Chondrocyte (in vitro differentiated cells): ENCODE measurements around the gene EXOSC7. TPM values are rescaled to one million over a fixed set of nuclear protein-coding genes. Genes with fewer than 3 reads are reported as not detected.
"Not testable (repeated sequence)": the region's sequence is repeated elsewhere in the genome, so short reads cannot be mapped to it uniquely, and the experiment has no call there.

Experiments used
- DNase-seq: peaks from one replicate; pipeline ENCODE4 v3.0.0; 2021; ENCODE audit warnings: mixed read lengths, low spot score
- H3K27ac Mint-ChIP-seq: one replicate; pipeline ENCODE4 v1.8.0; 2021; ENCODE audit warnings: mild to moderate bottlenecking, moderate library complexity, mixed read lengths; ENCODE audit not compliant: unreplicated experiment
- H3K27me3 Mint-ChIP-seq: 2 replicates; pipeline ENCODE4 v1.8.0; 2021; ENCODE audit warnings: low read depth, mixed read lengths
- H3K36me3 Mint-ChIP-seq: 2 replicates; pipeline ENCODE4 v1.8.0; 2021; ENCODE audit warnings: low read depth, mixed read lengths
- H3K4me1 Mint-ChIP-seq: 2 replicates; pipeline ENCODE4 v1.8.0; 2021; ENCODE audit warnings: low read depth, mild to moderate bottlenecking, mixed read lengths
- H3K4me3 Mint-ChIP-seq: one replicate; pipeline ENCODE4 v1.8.0; 2021; ENCODE audit warnings: mild to moderate bottlenecking, moderate library complexity, mixed read lengths; ENCODE audit not compliant: unreplicated experiment
- H3K9me3 Mint-ChIP-seq: 2 replicates; pipeline ENCODE4 v1.8.0; 2021; ENCODE audit warnings: low read depth, mixed read lengths
- CTCF ChIP-seq: fragments of 200-600 bp; sonication (generic); IDR thresholded peaks from 2 replicates; pipeline ENCODE4 v1.5.0; 2021; ENCODE audit warnings: antibody characterized with exemption, mild to moderate bottlenecking, moderate library complexity
- total RNA-seq: library from RNA; stranded (reverse); gene quantifications from 3 replicates; pipeline ENCODE4 v1.2.1, GENCODE V29; 2021

EXOSC7 gene
- total RNA-seq, 1 donor from 2014 or later, result 29.1 TPM

DNA sequence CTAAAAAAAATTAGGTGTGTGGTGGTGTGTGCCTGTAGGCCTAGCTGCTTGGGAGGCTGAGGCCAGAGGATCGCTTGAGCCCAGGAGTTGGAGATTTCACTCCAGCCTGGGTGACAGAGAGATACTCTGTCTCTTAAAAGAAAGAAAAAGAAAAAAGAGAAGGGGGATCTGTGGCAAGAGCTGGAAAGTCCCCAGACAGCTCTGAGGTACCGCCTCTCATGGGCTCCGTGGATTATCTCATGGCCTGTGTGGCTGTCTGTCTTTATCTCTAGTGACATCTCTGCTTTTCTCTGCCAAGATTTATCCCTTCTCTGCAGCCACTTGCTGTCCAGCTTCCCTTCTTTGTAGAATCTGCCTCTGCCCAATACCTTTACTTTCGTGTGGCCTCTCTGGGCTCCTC lies 5.7 kb downstream of the EXOSC7 start:
- Mint-ChIP-seq H3K4me1 (peaks cover 37% of the 10 kb centered on the region), H3K36me3 (no peaks in the 10 kb centered on the region), H3K27ac (no peak overlapping the region), H3K27me3 (no peaks in the 10 kb centered on the region), H3K9me3 (no peaks in the 10 kb centered on the region), H3K4me3 (no peak overlapping the region)
- DNase-seq, result no peak
- TF ChIP-seq CTCF, result no peak

DNA sequence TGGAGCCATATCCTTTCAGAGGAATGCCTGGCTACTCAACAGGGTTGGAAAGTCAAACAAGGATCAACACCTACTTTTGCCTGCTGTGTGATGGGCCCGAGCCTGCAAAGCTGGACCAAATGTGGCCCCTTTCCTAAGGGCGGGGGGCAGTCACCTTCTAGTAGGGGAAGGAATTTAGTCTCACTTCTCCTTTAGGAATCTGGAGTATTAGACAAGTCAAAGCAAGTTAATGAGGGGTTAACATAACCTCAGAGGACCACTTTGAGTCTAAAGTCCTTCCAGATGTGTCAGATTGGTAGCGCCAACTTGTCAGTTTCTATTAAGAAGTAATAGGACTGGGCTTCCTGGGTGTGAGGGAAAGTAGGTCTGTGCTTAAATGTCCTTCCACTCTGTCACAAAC lies 6.8 kb downstream of the EXOSC7 start:
- Mint-ChIP-seq H3K36me3 (no peaks in the 10 kb centered on the region), H3K27ac (no peak overlapping the region), H3K4me1 (peaks cover 32% of the 10 kb centered on the region), H3K9me3 (no peaks in the 10 kb centered on the region), H3K27me3 (no peaks in the 10 kb centered on the region), H3K4me3 (no peak overlapping the region)
- DNase-seq, result no peak
- no peak for TF ChIP-seq CTCF

DNA sequence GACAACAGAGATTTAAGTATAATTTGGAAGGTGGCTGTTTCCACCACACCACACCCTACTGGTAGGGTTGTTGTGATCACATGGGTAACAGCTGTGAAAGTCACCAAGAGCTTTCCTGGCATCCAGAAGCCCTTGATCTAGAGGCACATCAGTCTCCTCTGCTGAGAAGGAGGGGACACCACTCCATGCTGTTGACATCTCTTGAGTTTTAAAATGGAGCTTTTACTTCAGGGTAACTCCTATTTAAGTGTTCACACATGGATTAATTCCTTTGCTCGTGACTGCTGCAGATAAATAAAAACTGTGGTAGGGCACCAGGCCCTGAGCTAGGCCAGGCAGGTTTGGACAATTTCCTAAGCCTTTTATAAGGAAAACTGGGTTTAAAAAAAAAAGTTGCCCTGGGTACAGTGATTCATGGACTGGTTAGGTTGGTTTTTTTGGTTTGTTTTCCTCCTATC lies 7.5 kb downstream of the EXOSC7 start:
- Mint-ChIP-seq H3K9me3 (no peaks in the 10 kb centered on the region), H3K4me1 (peaks cover 31% of the 10 kb centered on the region), H3K4me3 (no peak overlapping the region), H3K27me3 (no peaks in the 10 kb centered on the region), H3K27ac (no peak overlapping the region), H3K36me3 (no peaks in the 10 kb centered on the region)
- TF ChIP-seq CTCF, result no peak
- no peak for DNase-seq

GRCh38 chr3:44984335-44984734 lies 8.3 kb downstream of the EXOSC7 start:
- no peak for TF ChIP-seq CTCF
- Mint-ChIP-seq H3K4me1 (peaks cover 31% of the 10 kb centered on the region), H3K4me3 (no peak overlapping the region), H3K9me3 (no peaks in the 10 kb centered on the region), H3K27ac (no peak overlapping the region), H3K27me3 (no peaks in the 10 kb centered on the region), H3K36me3 (no peaks in the 10 kb centered on the region)
- no peak for DNase-seq

DNA sequence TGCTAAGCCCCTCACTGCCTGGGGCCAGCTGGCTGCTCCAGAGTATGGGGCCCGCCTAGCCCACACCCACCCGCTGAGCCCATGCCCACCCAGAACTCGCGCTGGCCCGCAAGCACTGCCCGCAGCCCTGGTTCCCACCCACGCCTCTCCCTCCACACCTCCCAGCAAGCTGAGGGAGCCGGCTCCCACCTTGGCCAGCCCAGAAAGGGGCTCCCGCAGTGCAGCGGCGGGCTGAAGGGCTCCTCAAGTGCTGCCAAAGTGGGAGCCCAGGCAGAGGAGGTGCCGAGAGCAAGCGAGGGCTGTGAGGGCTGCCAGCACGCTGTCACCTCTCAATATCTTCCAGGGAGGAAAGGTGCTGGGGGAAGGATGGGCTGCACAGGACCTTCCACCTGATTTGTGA lies 10.3 kb downstream of the EXOSC7 start:
- not testable (repeated sequence) for H3K4me3 Mint-ChIP-seq

GRCh38 chr3:44987332-44987731 lies 11.3 kb downstream of the EXOSC7 start:
- Mint-ChIP-seq H3K4me3 (no peak overlapping the region), H3K27me3 (no peaks in the 10 kb centered on the region), H3K36me3 (peaks cover 9% of the 10 kb centered on the region), H3K9me3 (no peaks in the 10 kb centered on the region), H3K4me1 (peaks cover 25% of the 10 kb centered on the region), H3K27ac (no peak overlapping the region)
- no peak for TF ChIP-seq CTCF
- DNase-seq, result no peak

More for the DNA sequence above, 10.3 kb downstream of the EXOSC7 start:
- H3K4me1 Mint-ChIP-seq, result peaks cover 25% of the 10 kb centered on the region
- not testable (repeated sequence) for H3K9me3 Mint-ChIP-seq, H3K27me3 Mint-ChIP-seq, H3K36me3 Mint-ChIP-seq, DNase-seq, H3K27ac Mint-ChIP-seq
